HG02759 (cell line): Measurements from ENCODE around the gene ATF6B.
"Not testable (repeated sequence)": the region's sequence is repeated elsewhere in the genome, so short reads cannot be mapped to it uniquely, and the experiment has no call there.

Source experiments
- ATAC-seq: cut with Tn5 transposase; IDR thresholded peaks from one replicate; pipeline ENCODE4 v1.9.1; 2021; ENCODE audit warnings: mild to moderate bottlenecking, moderate library complexity; ENCODE audit not compliant: unreplicated experiment

Gene ATF6B

DNA sequence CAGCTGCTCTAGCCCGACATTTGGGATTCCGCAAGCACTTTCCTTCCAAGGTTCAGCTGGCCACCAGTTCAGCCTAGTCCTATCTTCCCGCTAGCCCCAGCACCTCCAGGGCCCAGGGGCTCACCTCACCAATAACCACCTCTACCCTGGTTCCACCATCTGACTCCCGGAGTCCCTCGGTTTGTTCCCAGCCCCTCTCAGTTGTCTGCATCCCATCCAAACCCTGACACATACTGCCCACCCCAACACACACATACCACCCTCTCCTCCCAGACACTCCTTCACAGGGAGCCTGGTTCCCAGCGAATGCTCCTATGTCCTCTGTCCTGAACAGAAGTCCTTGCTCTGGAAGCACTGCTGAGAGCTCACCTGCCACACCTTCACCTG, 19.3 kb downstream of the ATF6B start:
- ATAC-seq, result no peak

- ATAC-seq, result no peak
Measured at GRCh38 chr6:32108094-32108627, 19.9 kb downstream of the ATF6B start.

DNA sequence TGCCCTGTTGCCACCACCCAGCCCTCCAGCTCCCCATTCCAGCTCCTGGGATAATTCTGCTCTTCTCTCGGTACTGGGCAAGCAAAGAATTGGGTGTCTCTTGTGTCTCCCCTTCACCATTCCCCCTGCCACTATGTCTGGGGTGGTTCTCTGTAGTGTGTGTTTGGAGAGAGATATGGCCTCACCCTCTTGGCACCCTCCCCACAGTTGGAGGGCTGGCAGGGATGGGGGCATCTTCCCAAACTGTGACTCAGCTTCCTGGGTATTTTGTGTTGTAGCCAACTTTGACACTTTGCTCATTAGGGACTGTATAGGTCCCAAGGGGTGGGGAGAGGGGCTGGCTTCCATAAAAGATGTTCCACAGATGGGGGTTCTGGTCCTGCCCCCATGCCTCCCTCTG, 20.6 kb downstream of the ATF6B start:
- ATAC-seq, result no peak

DNA sequence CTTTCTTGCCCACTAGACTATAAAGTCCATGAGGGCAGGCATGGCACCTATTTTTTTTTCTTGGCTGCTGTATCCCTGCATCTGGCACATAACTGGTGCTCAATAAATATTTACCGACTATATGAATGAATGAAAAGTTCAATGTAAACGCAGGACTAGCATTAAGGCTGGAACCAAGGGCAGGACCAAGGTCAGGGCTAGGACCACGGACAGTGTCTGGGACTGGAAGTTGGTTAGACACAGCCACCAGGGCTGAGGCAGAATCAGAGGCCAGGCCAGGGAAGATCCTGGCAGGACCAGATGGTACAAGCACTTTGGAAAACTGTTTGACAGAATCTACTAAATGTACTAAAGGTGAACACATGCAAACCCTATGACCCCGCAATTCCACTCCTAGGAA, 22.6 kb downstream of the ATF6B start:
- ATAC-seq, result no peak

DNA sequence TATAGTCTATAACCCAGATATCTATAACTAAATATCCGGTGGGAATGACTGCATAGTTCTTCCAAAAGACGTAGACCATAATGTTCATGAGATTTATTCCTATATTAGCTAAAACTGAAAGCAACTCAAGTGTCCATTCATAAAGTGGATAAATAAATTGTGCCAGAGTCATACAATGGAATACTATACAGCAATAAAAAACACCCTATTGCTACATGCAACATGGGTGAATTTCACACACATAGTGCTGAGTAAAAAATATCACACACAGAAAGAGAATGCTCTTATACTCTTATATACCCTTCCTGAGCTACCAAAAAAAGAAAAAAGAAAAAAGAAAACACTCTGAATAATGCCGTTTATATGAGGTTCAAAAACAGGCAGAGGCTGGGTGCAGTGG, 25.8 kb downstream of the ATF6B start:
- no peak for ATAC-seq

DNA sequence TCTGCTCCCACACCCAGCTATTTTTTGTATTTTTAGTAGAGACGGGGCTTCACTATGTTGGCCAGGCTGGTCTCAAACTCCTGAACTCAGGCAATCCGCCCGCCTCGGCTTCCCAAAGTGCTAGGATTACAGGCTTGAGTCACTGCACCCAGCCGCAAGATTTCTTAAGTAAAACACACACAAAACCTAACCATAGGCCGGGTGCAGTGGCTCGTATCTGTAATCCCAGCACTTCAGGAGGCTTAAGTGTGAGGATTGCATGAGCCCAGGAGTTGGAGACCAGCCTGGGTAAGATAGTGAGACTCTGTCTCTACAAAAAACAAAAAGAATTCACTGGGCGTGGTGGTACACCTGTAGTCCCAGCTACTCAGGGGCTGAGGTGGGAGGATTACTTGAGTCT, 27.8 kb downstream of the ATF6B start:
- ATAC-seq, result not testable (repeated sequence)

DNA sequence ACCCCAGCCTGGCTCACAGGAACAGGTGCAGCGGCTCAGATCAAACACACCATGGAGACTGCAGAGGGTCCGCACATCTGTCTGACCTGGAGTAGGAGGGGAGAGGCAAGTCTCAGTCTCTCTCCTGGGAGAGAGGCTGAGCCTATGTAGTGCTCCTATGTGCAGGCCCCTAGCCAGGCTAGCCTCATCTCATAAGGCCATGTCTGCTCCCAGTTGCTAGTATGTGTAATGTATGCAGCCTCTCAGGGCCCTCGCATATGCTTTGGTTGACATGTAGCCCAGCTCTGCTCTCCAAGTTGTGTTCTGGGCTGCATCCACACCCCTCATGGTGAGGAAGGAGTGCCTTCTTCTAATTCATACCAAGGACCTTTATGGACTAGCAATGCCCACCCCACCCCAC, 30.7 kb downstream of the ATF6B start:
- ATAC-seq, result no peak

DNA sequence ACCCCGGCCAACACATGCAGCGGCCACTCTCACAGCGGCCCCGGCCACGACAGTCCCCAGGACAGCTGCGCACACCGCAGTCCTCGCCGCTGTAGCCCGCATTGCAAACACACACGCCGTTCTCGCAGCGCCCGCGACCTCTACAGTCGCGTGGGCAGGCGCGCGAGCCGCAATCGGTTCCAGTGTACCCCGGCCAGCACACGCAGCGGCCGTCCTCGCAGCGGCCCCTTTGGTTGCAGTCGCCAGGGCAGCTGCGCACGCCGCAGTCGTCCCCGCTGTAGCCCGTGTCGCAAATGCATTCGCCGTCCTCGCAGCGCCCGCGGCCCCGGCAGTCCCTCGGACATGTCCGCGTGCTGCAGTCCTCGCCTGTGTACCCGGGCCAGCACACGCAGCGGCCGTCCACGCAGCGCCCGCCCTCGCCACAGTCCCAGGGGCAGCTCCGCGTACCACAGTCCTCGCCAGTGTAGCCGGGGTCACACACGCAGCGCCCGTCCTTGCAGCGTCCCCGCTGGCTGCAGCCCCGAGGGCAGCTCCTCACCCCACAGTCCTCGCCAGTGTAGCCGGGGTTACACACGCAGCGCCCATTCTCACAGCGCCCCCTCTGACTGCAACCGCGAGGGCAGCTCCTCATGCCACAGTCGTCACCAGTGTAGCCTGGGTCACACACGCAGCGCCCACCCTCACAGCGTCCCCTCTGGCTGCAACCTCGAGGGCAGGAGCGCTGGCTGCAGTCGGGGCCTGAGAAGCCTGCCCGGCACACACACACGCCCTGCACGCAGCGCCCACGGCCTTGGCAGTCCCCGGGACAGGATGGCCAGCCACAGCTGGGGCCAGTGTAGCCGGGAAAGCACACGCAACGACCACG, 31.4 kb downstream of the ATF6B start:
- no peak for ATAC-seq

- no peak for ATAC-seq
Measured at GRCh38 chr6:32096087-32096393, 32.0 kb downstream of the ATF6B start.

GRCh38 chr6:32095338-32096086, 32.5 kb downstream of the ATF6B start:
- no peak for ATAC-seq

- no peak for ATAC-seq
Measured at GRCh38 chr6:32092760-32093497, 35.1 kb downstream of the ATF6B start.

DNA sequence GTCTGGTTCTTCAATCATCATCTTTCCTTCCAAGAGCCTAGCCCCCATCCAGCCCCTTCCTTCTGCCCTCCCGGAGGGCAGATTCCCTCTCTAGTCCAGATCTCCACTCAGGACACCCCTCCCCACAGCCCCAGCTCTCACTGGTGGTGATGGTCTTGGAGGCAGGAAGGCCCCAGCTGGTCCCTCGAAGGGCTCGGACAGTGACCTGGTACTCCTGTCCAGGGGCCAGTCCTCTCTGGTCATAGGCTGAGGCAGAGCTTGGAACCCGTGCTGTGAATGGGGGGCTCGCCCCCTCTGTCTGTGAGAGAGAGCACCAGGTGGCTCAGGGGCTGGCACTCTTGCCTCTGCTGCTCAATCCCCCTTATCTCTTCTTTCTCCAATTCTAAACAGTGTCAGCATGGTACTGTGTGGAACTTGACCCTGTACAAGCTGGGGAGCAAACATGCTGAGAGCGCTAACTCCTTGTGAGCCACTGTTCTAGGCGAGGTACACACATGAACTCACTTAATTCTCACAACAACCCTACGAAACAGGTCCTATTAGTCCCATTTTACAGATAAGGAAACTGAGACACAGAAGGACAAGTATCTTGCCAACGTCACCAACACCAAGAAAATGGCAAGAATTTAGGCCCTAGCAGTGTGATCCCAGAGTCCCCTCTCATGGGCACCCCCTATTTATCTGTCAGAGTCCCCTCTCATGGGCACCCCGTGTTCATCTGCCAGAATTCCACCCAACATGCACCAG, 38.8 kb downstream of the ATF6B start:
- ATAC-seq, result no peak

GRCh38 chr6:32088487-32089049, 39.5 kb downstream of the ATF6B start:
- no peak for ATAC-seq

- ATAC-seq, result no peak
Measured at GRCh38 chr6:32087574-32088486, 40.2 kb downstream of the ATF6B start.

DNA sequence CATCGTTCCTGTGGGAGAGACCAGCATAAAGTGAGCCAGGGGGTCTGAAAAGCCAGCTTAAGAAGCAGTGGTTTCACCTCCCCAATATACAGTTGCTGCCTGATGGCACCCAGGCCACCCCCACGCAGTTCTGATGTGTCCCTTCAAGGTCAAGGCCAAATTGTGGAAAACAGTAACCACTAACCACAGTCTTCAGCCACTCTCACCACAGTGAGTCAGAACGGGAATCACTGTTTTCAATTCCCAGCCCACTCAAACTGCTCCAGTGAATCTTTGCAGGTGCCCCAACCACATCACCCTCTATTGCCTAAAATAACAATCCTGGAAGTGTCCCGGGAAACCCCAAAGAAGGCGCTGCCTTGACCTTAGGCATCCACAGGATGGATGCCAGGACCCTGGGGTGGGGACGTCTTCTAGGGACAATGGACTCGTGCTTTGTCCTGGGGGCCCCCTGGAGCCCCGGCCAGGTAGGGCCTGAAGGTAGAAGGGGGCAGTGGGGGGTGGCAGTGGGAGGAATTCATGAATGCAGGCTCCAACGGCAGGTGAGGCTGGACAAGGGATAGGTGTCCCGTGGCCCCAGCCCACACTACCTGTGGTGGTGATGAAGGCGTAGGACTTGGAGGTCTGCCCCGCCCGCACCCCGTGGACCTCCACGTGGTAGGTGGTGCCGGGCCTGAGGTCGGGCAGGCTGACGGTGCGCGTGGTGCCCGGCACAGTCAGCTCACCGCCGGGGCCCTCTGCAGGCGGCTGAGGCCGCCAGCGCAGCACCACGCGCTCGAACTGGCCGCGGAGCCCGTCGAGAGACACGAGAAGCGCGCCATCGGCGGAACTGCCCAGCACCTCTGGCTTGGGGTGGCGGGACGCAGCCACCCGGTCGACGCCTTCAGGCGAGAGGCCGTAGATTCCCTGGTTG, 41.1 kb downstream of the ATF6B start:
- ATAC-seq, result no peak

GRCh38 chr6:32085759-32086459, 42.1 kb downstream of the ATF6B start:
- ATAC-seq, result no peak

DNA sequence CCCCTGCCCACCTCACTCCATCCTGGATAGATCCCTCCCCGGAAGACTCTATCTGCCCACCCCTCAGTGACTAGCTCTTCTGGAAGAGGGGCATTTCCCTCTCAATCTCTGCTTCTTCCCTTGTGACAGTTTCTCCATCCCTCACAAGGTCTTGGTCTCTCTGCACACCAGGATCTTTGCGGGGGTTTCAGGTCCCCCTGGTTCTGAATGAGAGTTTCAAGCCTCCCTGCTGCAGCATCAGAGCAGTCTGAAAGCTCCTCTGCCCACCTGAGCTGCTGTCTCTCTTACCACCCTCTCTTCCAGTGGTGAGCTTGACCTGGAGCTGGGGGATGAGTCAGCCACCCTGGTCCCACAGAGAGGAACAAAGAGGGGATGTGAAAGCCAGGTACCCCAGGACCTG, 43.3 kb downstream of the ATF6B start:
- no peak for ATAC-seq
